GM12878 (cell line): ENCODE results near the gene GPSM3.
"Not testable (repeated sequence)": the region's sequence is repeated elsewhere in the genome, so short reads cannot be mapped to it uniquely, and the experiment has no call there.

ENCODE experiments used
- CEBPZ ChIP-seq: fragments of 150-350 bp; IDR thresholded peaks from 2 replicates; pipeline ENCODE4 v1.6.1; 2016; ENCODE audit warnings: low read depth, low read length
- CTCF ChIP-seq, 3 experiments: IDR thresholded peaks in 2 of 3; conservative IDR thresholded peaks in 1 of 3; 2 replicates each; pipeline ENCODE4 v1.5.1; 2011; ENCODE audit warnings: low read depth in 3 of 3, low read length in 3 of 3, mild to moderate bottlenecking in 3 of 3, control low read depth in 2 of 3, moderate library complexity in 2 of 3, inconsistent platforms in 1 of 3, mixed read lengths in 1 of 3; ENCODE audit not compliant: control insufficient read depth in 2 of 3, insufficient read depth in 1 of 3; ENCODE audit errors: extremely low read depth in 1 of 3
- FOXK2 ChIP-seq: fragments of 450-650 bp; IDR thresholded peaks from 2 replicates; pipeline ENCODE4 v1.6.1; 2017; ENCODE audit warnings: mild to moderate bottlenecking, moderate library complexity
- HDAC6 ChIP-seq: fragments of 200-600 bp; sonication (generic); IDR thresholded peaks from one replicate; pipeline ENCODE4 v1.8.0; 2017; ENCODE audit warnings: antibody characterized with exemption; ENCODE audit not compliant: unreplicated experiment
- NFYB ChIP-seq: IDR thresholded peaks from 2 replicates; pipeline ENCODE4 v1.6.1; 2011; ENCODE audit warnings: low read depth, mild to moderate bottlenecking, low read length, improper control_type of control experiment, moderate library complexity; ENCODE audit not compliant: insufficient read depth
- NR2C1 ChIP-seq: fragments of 450-650 bp; IDR thresholded peaks from 2 replicates; pipeline ENCODE4 v1.6.1; 2017; ENCODE audit warnings: antibody characterized with exemption, mild to moderate bottlenecking, moderate library complexity
- POLR2A ChIP-seq: IDR thresholded peaks from 2 replicates; pipeline ENCODE4 v1.6.1; 2011; ENCODE audit warnings: low read depth, mild to moderate bottlenecking, low read length
- SIN3A ChIP-seq: IDR thresholded peaks from 2 replicates; pipeline ENCODE4 v1.6.1; 2012; ENCODE audit warnings: low read depth, low read length, improper control_type of control experiment
- SP1 ChIP-seq: IDR thresholded peaks from one replicate; pipeline ENCODE4 v1.6.1; 2011; ENCODE audit warnings: low read depth, low read length

- TF ChIP-seq CTCF (IDR thresholded peaks at IDR 0.05 in 2 of 3, conservative IDR thresholded peaks at IDR 0.05 in 1 of 3; ENCODE audit: control insufficient read depth in 2 of 3, extremely low read depth in 1 of 3, insufficient read depth in 1 of 3, low read depth in 3 of 3, low read length in 3 of 3); HDAC6; SP1; FOXK2; SIN3A; POLR2A; NR2C1; CEBPZ; NFYB: not testable (repeated sequence)
Measured at GRCh38 chr6:32185681-32186131, 6.7 kb downstream of the GPSM3 start.
